HG03103 (cell line): ENCODE results near the gene C20orf204.

Experiments
- ATAC-seq: cut with Tn5 transposase; IDR thresholded peaks from one replicate; pipeline ENCODE4 v1.9.1; 2021; ENCODE audit warnings: low read depth; ENCODE audit not compliant: unreplicated experiment

Gene C20orf204

GRCh38 chr20:64069209-64069613, 33.2 kb downstream of the C20orf204 start:
- no peak for ATAC-seq

- no peak for ATAC-seq
Observed at GRCh38 chr20:64069614-64070243, 33.7 kb downstream of the C20orf204 start.

DNA sequence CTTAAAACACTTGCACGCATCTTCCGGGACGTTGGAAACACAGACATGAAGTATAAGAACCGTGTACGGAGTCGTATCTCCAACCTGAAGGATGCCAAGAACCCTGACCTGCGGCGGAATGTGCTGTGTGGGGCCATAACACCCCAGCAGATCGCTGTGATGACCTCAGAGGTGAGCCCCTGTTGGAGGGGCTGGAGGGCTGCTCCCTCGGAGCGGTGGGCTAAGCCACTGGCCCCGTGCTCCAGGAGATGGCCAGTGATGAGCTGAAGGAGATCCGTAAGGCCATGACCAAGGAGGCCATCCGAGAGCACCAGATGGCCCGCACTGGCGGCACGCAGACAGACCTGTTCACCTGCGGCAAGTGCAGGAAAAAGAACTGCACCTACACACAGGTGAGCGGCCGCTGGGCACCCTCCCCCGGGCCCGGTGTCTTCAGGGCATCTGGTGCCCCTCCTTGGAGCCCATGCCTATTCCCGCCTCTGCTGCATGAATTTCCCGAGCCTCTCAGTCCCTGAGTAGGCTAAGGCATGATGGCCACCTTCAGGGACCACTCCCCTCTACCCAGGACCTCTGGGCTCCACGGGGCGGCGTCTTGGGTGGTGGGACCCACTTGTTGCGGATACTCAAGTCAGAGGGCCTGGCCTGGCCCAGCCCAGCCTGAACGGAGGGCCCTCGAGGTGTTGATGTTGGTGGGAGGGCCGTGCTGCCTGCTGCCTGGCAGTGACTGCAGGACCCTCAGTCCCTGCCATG, 34.4 kb downstream of the C20orf204 start:
- no peak for ATAC-seq

DNA sequence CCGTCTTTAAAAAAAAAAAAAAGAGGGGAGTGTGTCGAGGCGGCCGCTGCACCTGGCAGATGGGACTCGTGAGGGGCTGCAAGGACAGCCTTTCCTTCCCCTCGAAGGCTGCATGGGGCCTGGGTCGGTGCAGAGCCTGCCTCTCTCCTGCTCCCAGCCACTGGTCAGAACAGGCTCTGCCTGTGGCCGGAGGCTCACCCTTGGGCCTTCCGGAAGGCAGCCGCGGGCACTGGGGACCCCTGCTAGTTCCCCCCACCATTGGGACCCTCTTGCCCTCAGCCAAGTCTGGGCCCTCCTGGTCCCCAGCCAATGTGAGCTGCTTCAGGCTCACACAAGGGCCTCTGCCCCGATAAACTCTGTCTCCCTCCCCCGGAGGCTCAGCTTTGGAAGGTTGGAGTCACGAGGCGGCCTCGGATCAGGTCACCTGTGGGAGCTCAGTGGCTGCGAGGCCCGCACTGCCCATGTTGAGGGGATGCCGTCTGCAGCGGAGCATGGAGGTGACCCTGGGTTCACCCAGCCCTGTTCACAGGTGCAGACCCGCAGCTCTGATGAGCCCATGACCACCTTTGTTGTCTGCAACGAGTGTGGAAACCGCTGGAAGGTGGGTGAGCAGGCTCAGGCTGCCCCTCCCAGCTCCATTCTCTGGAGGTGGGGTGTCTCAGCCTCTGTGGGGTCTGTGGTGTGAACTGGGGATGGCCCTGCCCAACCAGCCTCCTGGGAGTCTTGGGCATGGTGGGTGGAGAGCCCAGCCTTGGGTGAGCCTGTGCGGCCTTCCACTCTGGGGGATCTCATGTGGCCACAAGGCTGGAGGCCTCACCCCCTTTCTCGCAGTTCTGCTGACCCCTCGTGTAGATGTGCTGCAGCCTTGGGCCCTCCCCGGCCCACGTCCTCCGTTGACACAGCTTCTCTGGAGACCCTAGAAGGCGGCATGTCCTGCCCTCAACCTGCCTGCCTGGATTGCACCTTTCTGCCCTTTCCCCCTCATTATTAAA, 35.7 kb downstream of the C20orf204 start:
- ATAC-seq, result no peak

- no peak for ATAC-seq
Observed at GRCh38 chr20:64072498-64073063, 36.6 kb downstream of the C20orf204 start.

DNA sequence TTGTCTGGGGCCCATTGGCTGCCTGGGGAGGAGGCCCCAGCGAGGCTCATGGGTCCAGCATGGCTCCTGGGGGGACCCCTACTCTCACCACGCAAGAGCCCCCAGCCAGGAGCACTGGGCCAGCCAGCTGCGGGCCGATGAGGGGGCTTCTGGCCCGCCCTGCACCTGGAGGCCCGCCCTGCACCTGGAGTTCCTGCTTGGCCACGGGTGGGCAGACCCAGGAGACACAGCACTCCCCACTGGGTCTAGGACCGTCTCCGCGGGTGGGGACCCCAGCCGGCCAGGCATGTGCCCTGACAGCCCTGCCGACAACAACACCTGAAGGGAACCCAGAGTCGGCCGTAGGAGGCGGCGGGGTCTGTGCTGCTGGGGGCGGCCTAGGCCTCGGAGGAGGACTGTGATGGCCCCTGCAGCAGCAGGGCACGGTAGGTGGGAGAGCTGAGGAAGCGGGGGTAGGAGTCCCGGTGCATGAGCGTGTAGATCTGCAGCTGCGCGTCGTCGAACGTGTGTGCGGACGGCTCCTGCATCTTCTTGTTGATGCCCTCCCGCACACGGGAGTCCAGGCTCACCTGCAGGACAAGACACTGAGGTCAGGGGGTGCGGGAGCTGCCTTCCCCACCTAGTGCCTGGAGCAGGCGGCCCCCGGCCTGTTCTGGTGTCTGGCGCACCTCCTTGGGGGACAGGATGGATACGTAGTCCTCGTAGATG, 37.6 kb downstream of the C20orf204 start:
- ATAC-seq, result no peak

DNA sequence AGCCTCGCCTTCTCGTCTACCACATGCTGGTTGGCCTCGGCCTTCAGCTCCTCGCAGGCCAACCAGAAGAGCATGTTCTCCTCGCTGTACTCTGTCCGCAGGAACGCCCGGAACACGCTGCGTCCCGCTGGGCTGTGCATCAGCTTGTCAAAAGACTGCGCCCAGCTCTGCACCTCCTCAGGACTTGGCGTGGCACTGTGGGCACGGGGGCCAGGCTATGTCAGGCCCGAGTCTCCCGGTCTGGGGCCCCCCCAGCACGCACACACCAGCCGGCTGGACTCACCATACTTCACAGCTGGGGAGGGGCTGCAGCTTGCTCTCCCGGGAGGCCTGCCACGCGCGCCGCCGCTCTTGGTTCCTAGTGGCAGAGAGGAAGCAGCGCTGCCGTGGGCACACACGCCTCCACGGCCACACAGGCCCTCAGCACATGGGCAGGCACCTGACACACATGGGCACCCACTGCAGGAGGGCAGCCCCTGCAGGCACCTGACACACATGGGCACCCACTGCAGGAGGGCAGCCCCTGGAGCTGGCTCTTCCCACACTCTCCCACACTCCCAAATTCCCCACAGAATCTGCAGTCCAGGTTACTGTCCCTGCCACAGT, 38.3 kb downstream of the C20orf204 start:
- no peak for ATAC-seq

GRCh38 chr20:64074963-64075362, 39.0 kb downstream of the C20orf204 start:
- ATAC-seq, result no peak

GRCh38 chr20:64075556-64075955, 39.6 kb downstream of the C20orf204 start:
- ATAC-seq, result no peak

DNA sequence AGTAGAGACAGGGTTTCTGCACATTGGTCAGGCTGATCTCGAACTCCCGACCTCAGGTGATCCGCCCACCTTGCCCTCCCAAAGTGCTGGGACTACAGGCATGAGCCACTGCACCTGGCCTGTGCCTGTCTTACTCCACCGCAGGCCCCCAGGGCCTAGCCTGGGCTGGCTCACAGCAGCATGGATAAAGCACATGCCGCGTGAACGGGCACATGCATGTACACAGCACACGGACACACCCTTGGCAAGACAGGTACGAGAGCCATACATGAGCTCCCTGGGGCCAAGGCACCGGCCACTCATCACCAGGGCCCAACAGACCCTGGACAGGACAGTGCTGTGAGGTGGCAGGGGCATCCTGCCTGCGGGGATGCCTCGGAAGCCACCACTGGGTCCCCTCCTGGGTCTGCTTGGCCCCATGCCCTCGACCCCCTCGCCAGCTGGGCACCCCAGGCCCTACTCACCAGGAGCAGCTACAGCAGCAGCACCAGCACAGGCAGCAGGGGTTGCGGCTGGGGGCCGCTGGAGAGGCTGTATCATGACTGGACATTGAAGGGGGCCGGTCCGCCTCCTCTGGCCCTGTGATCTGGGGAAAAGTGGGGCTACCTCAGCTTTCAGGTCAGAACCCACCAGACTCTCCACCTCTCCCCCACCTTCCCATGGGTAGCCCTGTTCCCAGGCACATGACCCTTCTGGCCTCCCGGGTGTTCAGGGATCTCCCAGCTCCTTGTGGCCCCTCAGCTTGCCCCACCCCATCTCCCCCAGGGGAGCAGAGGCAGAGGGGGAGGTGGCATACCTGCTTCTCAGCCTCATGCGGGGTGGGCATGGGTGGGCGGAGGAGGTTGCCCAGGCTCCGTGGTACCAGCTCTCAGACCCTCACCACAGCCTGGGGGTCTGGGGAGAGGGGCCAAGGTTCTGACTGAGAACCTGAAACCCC, 40.3 kb downstream of the C20orf204 start:
- ATAC-seq, result no peak

- no peak for ATAC-seq
Observed at GRCh38 chr20:64077094-64077493, 41.1 kb downstream of the C20orf204 start.

- ATAC-seq, result no peak
Observed at GRCh38 chr20:64077541-64077875, 41.5 kb downstream of the C20orf204 start.

DNA sequence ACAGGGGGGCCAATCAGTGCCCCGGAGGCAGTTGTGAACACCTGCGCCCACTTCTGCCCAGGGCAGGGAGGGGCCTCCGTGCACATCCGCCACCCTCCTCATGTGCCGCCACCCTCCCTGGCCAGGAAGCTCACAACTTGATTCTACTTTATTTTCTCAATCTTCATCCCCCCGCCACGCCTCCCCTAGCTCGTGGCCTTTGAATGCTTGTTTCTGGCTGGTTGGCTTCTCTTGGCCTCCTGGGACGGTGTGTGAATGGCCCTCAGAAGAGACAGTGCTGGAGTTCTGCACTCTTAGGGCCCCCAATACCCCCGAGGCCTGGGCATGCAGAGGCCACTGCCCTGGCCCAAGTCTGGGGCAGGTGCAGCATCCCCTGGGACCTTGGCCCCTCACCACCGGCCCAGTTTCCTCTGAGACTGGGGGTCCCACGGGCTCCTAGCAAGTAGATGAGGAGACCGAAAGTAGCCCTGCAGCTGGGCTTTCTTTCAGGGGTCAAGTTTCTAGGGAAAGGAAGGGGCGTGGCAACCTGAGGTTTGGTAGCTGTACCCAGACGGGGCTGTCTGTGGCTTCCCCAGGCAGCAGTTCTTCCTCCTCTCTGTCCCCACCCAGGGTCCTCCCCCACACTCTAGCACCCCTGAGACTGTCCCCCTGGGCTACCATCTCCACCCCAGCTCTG, 42.0 kb downstream of the C20orf204 start:
- ATAC-seq, result no peak

DNA sequence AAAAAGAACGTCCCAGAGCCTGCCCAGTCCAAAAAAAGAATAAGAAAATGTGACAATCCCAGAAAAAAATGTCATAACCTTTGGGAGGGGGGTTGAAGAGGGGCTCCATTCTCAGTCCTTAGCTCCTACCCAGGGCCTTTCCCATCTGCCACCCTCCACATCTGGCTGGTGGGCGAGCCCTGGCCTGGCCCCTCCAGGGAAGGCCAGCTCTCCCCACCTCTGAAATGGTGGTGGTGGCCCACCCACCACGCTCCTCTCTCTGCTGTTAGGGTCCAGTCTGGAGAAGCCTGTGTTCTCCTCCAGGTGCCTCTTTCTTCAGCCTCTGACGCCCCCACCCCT, 42.9 kb downstream of the C20orf204 start:
- no peak for ATAC-seq

DNA sequence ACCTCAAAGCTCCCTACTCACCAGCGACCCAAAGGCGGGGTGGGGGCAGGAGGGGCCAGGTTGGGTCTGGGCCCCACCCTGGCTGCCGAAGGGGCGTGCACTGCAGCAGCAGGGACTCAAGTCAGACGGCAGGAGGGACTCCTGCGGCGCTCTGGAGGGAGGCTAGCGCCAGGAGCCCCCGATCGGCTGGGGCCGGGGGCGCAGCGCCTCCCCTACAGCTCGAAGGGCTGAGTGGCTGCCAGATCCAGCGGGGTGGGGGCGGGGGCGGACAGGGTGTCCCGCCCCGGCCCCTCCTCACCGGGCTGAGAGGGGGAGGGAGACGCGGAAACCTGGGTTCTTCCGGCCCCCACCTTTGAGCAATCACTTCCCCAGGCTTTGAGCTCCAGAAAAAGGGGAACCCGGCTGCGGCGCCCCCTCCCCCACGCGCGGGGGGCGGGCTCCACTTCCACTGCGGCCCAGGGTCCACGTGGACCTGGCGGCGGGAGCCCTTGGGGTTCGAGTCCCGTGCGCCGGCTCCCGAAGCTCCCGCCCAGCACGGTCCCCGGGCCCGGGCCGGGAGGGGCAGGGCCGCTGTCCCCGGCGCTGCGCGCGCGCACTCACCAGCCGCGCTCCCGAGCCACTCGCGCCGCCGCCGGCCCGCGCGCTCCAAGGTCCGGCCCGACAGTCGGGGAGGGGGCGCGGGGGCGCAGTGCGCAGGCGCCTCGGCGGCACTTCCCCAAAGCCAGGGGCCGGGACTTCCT, 43.5 kb downstream of the C20orf204 start, which contains the start of gene RGS19:
TSS of gene RGS19 (minus strand) at position 246 of the 740 bp plus-strand sequence. CDS start 2,632 bp downstream, outside the sequence.
- ATAC-seq, result peak; percentile 33

GRCh38 chr20:64080013-64080812, 44.2 kb downstream of the C20orf204 start, which contains the start of gene OPRL1:
OPRL1 (plus strand) TSS chr20:64080082; CDS start chr20:64092721, 12,639 bp downstream.
- no peak for ATAC-seq
